ENCODE data around the gene SPATA13.

DNA sequence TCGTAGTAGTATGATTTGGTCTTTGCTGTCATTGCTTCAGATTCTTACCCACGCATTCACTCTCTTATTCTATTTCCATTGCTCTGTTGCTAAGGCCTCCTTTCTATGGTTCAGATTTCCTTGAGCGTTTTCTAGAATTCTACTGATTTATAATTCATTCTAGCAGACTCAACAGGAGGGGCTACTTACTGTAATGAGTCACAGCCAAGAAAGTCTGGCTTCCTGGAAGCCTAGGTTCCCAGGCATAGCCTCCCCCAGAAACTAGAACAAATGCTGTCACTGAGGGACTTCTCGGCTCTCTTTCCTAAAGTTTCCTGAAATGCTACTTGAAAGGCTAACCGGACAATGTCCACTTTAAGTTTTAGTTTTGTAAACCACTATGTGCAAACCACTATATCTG is 47.7 kb upstream of the SPATA13 start:
- TF ChIP-seq CTCF (conservative IDR thresholded peaks at IDR 0.05 in 1 of 2, IDR thresholded peaks at IDR 0.05 in 1 of 2; ENCODE audit: extremely low read depth in 1 of 2, insufficient read depth in 1 of 2, low read depth in 1 of 2, low read length in 2 of 2): no peak
- no peak for TF ChIP-seq EZH2 (IDR thresholded peaks at IDR 0.05; ENCODE audit: borderline replicate concordance, low read length)
